ENCODE results near the gene EPB42.

GRCh38 chr15:43221422-43221821 lies 604 bp upstream of the EPB42 start:
- TF ChIP-seq CTCF (IDR thresholded peaks at IDR 0.05; ENCODE audit: low read length): no peak
- no peak for TF ChIP-seq EZH2 (IDR thresholded peaks at IDR 0.05; ENCODE audit: borderline replicate concordance, low read length)
